Astrocyte of the cerebellum (primary cell): ENCODE data around the gene NDE1.
"Not testable (repeated sequence)": the region's sequence is repeated elsewhere in the genome, so short reads cannot be mapped to it uniquely, and the experiment has no call there.

ENCODE experiments used
- DNase-seq: peaks from one replicate; pipeline ENCODE4 v3.0.0-alpha.2; 2011; ENCODE audit warnings: low read depth
- H3K4me3 ChIP-seq: 2 replicates; pipeline ENCODE4 v1.5.1; 2011; ENCODE audit warnings: mild to moderate bottlenecking, low read depth, low read length, moderate library complexity
- in situ Hi-C: cut with HindIII; loops from 2 replicates; pipeline ENCODE4 v1.10.0; 2017; ENCODE audit warnings: low sequenced_read_pairs
- TF ChIP-seq, protein P1 (sequence below): IDR thresholded peaks from 2 replicates; pipeline ENCODE4 v1.5.1; 2012; ENCODE audit warnings: low read length, low read depth, moderate library complexity, mild to moderate bottlenecking; ENCODE audit errors: missing control alignments

The NDE1 gene

DNA sequence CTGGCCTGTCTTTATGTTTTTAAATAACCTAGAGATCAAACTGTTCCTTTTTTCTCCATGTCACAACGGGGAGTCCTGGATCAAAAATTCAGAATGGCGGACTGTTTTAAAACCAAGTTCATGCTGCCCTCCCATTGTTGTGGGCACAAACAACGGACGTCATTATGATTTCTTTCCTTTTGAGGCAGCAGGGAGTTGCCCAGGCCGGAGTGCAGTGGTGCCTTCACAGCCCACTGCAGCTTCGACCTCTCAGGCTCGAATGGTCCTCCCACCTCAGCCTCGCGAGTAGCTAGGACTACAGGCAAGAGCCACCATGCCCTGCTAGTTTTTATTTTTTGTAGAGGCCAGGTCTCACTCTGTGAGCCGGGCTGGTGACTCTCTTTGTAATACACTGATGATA is 26.5 kb downstream of the NDE1 start:
- no peak for DNase-seq
- TF ChIP-seq, protein P1, sequence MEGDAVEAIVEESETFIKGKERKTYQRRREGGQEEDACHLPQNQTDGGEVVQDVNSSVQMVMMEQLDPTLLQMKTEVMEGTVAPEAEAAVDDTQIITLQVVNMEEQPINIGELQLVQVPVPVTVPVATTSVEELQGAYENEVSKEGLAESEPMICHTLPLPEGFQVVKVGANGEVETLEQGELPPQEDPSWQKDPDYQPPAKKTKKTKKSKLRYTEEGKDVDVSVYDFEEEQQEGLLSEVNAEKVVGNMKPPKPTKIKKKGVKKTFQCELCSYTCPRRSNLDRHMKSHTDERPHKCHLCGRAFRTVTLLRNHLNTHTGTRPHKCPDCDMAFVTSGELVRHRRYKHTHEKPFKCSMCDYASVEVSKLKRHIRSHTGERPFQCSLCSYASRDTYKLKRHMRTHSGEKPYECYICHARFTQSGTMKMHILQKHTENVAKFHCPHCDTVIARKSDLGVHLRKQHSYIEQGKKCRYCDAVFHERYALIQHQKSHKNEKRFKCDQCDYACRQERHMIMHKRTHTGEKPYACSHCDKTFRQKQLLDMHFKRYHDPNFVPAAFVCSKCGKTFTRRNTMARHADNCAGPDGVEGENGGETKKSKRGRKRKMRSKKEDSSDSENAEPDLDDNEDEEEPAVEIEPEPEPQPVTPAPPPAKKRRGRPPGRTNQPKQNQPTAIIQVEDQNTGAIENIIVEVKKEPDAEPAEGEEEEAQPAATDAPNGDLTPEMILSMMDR, result no peak
- in situ Hi-C loops, result no loop called here
- H3K4me3 ChIP-seq, result no peak overlapping the region

DNA sequence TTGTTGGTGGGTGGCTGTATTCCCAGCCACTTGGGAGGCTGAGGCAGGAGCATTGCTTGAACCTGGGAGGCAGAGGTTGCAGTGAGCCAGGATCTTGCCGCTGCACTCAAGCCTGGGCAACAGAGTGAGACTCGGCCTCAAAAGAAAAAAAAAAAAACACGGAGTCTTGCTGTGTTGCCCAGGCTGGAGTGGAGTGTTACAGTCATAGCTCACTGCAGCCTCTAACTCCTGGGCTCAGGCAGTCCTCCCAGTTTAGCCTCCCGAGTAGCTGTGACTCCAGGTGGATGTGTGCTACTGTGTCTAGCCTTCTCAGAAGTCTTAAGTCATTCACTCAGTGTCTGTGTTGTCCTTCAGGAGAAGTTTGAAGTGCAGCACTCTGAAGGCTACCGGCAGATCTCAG is 27.4 kb downstream of the NDE1 start:
- TF ChIP-seq, protein P1, result no peak
- in situ Hi-C loops, result no loop called here
- H3K4me3 ChIP-seq, result no peak overlapping the region
- no peak for DNase-seq

DNA sequence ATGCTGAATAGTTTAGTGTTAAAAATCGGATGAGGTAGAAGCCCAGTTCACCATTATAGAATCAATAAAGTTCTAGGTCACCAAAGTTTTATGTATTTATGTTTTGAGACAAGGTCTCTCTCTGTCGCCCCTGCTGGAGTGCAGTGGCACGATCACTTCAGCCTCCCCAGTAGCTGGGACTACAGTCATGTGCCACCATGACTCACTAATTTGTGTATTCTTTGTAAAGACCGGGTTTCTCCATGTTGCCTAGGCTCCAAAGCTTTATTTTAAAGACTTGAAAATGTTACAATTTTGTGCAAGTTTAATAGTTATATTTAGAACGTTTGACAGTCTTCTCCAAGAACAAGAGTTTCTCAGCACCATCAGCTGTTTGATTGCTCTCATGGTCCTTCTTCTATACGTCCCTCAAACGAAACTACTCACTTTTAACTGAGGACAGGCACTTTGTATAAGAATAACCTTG is 32.1 kb downstream of the NDE1 start:
- H3K4me3 ChIP-seq, result no peak overlapping the region
- TF ChIP-seq, protein P1, result peak; percentile 66
- DNase-seq, result peak; percentile 39
- in situ Hi-C loops, result no loop called here

DNA sequence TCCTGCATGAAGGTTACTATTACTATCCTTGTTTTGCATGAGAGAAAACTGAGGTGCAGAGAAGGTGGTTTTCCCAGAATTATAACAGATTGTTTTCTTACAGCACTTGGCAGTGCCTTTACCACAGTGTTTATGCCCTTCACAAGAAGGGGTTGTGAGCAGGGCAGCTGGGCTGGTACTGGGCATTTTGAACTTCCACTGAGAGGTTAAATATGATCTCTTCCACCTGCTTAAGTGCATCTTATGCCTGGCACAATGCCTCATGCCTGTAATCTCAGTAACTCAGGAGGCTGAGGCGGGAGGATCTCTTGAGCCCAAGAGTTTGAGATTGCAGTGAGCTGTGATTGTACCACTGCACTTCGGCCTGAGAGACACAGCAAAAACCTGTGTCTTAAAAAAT is 36.2 kb downstream of the NDE1 start:
- in situ Hi-C loops, result no loop called here
- TF ChIP-seq, protein P1, result no peak
- H3K4me3 ChIP-seq, result no peak overlapping the region
- DNase-seq, result no peak

DNA sequence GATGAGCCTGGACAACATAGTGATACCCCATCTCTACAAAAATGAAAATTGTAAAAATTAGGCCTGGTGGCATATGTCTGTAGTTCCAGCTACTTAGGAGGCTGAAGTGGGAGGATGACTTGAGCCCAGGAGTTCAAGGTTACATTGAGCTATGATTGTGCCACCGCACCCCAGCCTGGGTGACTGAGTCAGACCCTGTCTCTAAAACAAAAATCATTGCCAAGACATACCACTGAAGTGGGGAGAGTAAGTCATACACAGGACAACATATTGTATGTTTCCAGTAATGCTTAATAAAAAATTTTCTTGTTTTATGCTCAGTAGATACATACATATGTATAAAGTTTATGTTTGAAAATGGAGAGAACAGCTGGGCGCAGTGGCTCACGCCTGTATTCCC is 39.2 kb downstream of the NDE1 start:
- DNase-seq, result no peak
- TF ChIP-seq, protein P1, result no peak
- in situ Hi-C loops, result no loop called here
- no peak overlapping the region for H3K4me3 ChIP-seq

DNA sequence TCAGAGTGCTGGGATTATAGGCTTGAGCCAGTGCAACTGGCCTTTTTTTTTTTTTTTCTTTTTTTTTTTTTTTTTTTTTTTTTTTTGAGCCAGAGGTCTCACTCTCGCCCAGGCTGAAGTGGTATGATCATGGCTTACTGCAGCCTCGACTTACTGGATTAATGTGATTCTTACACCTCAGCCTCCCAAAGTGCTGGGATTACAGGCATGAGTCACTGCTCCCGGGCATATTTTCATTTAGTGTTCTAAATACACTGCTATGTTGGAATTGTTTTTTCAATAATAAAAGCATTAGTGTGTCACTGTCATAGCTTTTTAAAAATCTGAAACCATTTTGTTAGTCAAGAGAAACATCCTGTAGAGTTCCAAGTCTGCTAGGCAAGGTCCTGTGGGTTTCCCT is 40.3 kb downstream of the NDE1 start:
- TF ChIP-seq, protein P1, result no peak
- H3K4me3 ChIP-seq, result no peak overlapping the region
- no peak for DNase-seq
- in situ Hi-C loops, result no loop called here

DNA sequence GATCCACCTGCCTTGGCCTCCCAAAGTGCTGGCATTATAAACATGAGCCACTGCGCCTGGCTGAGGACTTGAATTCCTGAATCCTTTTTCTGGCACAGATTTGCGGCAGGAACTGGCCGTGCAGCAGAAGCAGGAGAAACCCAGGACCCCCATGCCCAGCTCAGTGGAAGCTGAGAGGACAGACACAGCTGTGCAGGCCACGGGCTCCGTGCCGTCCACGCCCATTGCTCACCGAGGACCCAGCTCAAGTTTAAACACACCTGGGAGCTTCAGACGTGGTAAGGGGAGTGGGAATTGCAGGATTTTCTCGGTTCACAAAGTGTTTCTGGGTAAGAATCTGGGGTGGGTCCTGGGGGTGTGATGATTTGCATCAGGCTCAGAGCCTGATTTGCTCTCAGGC is 41.0 kb downstream of the NDE1 start:
- no peak overlapping the region for H3K4me3 ChIP-seq
- TF ChIP-seq, protein P1, result no peak
- in situ Hi-C loops, result no loop called here
- DNase-seq, result no peak

DNA sequence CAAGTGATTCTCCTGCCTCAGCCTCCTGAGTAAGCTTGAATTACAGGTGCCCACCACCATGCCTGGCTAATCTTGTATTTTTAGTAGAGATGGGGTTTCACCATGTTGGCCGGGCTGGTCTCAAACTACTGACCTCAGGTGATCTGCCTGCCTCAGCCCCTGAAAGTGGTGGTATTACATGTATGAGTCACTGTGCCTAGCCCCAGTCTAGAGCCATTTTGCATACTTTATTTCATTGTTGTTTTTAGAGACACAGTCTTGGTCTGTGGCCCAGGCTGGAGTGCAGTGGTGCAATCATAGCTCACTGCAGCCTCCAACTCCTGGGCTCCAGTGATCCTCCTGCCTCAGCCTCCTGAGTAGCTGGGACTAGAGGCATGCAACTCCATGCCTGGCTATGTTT is 42.5 kb downstream of the NDE1 start:
- DNase-seq, H3K4me3 ChIP-seq, in situ Hi-C loops: not testable (repeated sequence)
